Endothelial cell of umbilical vein (primary cell): ENCODE results near the gene RNF217. TPM values are rescaled to one million over a fixed set of nuclear protein-coding genes. Genes with fewer than 3 reads are reported as not detected.

Experiments used
- BruUV-seq: library from RNA; stranded (reverse); fragments of 400-500 nt; replicated peaks from 2 replicates; lab custom pipeline; 2021; lab: Mats Ljungman, UMichigan
- CTCF ChIA-PET: fragments of 300-600, 350-600 bp; sonication (Branson Sonifier 250); formaldehyde crosslinking; loops from one replicate; lab custom pipeline; 2021; ENCODE audit warnings: antibody characterized with exemption, inconsistent platforms; lab: Charles Lee
- POLR2A ChIA-PET: fragments of 300-600, 350-600 bp; sonication (Branson Sonifier 250); formaldehyde crosslinking; loops from one replicate; lab custom pipeline; 2021; ENCODE audit warnings: antibody characterized with exemption, inconsistent platforms; lab: Charles Lee
- DNase-seq: peaks from one replicate; pipeline ENCODE4 v3.0.0-alpha.2; 2011; ENCODE audit warnings: low read depth, low spot score
- FAIRE-seq: peaks from 2 replicates; lab custom pipeline; 2011; peaks lifted over from hg19 to GRCh38; lab: Jason Lieb, UNC
- H2AFZ ChIP-seq: 2 replicates; pipeline ENCODE4 v1.6.0; 2012; ENCODE audit warnings: low read depth, low read length, control low read depth, inconsistent platforms
- H3K27ac ChIP-seq: 2 replicates; pipeline ENCODE4 v1.5.1; 2011; ENCODE audit warnings: low read depth, mild to moderate bottlenecking, control low read depth, low read length, moderate library complexity; ENCODE audit not compliant: insufficient read depth
- H3K27me3 ChIP-seq, 2 experiments: 2 replicates each; pipeline versions ENCODE4 v1.6.0 to v1.6.1; 2011; ENCODE audit warnings: low read length in 2 of 2, mixed read lengths in 1 of 2; ENCODE audit not compliant: control insufficient read depth in 2 of 2, insufficient read depth in 2 of 2
- H3K36me3 ChIP-seq, 2 experiments: 2 replicates in 1 of 2; 3 replicates in 1 of 2; pipeline ENCODE4 v1.5.1; 2011; ENCODE audit warnings: low read length in 2 of 2, mild to moderate bottlenecking in 1 of 2, moderate library complexity in 1 of 2; ENCODE audit not compliant: control insufficient read depth in 2 of 2, insufficient read depth in 2 of 2; ENCODE audit errors: extremely low read depth in 1 of 2
- H3K4me1 ChIP-seq: 3 replicates; pipeline ENCODE4 v1.5.1; 2011; ENCODE audit warnings: mild to moderate bottlenecking, low read length; ENCODE audit not compliant: control insufficient read depth, insufficient read depth; ENCODE audit errors: extremely low read depth
- H3K4me2 ChIP-seq: 2 replicates; pipeline ENCODE4 v1.6.1; 2011; ENCODE audit warnings: low read length, control low read depth, mixed read lengths; ENCODE audit not compliant: insufficient read depth
- H3K4me3 ChIP-seq, 3 experiments: fragments of 200-600 bp in 1 of 3; sonication (generic), shearing (Covaris generic) in 1 of 3; replicated peaks in 1 of 3; 2 replicates each; pipeline ENCODE4 v1.5.1; 2011 to 2016; ENCODE audit warnings: control low read depth in 3 of 3, low read length in 3 of 3, mild to moderate bottlenecking in 2 of 3, inconsistent platforms in 1 of 3, low read depth in 1 of 3, moderate library complexity in 1 of 3; ENCODE audit not compliant: insufficient read depth in 1 of 3
- H3K79me2 ChIP-seq: 2 replicates; pipeline ENCODE4 v1.6.0; 2012; ENCODE audit warnings: low read length, inconsistent platforms; ENCODE audit not compliant: control insufficient read depth, insufficient read depth
- H3K9ac ChIP-seq: replicated peaks from 2 replicates; pipeline ENCODE3; 2011; ENCODE audit warnings: low read length, control low read depth; ENCODE audit not compliant: insufficient read depth; ENCODE audit errors: extremely low read depth
- H3K9me1 ChIP-seq: replicated peaks from 3 replicates; pipeline ENCODE4 v1.6.0; 2011; ENCODE audit warnings: mild to moderate bottlenecking, low read length; ENCODE audit not compliant: control insufficient read depth, insufficient read depth; ENCODE audit errors: extremely low read depth
- H3K9me3 ChIP-seq: replicated peaks from 2 replicates; pipeline ENCODE4 v1.5.1; 2012; ENCODE audit warnings: low read length, inconsistent platforms; ENCODE audit not compliant: control insufficient read depth, insufficient read depth
- H4K20me1 ChIP-seq: replicated peaks from 2 replicates; pipeline ENCODE3; 2011; ENCODE audit warnings: mild to moderate bottlenecking, low read length; ENCODE audit not compliant: control insufficient read depth, insufficient read depth; ENCODE audit errors: extremely low read depth
- CTCF ChIP-seq, 2 donors: IDR thresholded peaks; 1 replicate in 1 of 2; 2 replicates in 1 of 2; pipeline ENCODE4 v1.5.1; 2011; ENCODE audit warnings: low read length in 2 of 2, mild to moderate bottlenecking in 2 of 2, moderate library complexity in 2 of 2, control low read depth in 1 of 2, inconsistent platforms in 1 of 2, low read depth in 1 of 2; ENCODE audit not compliant: insufficient read depth in 1 of 2; ENCODE audit errors: extremely low read depth in 1 of 2
- EZH2 ChIP-seq: IDR thresholded peaks from 2 replicates; pipeline ENCODE4 v1.6.1; 2012; ENCODE audit warnings: borderline replicate concordance, low read depth, mild to moderate bottlenecking, moderate library complexity, low read length, inconsistent platforms; ENCODE audit not compliant: severe bottlenecking
- FOS ChIP-seq: IDR thresholded peaks from 2 replicates; pipeline ENCODE4 v1.6.1; 2011; ENCODE audit warnings: mild to moderate bottlenecking, low read length, moderate library complexity, borderline replicate concordance; ENCODE audit not compliant: insufficient read depth
- MAX ChIP-seq: IDR thresholded peaks from 2 replicates; pipeline ENCODE4 v1.6.1; 2011; ENCODE audit not compliant: insufficient read depth, insufficient read length
- MYC ChIP-seq: IDR thresholded peaks from one replicate; pipeline ENCODE4 v1.6.1; 2011; ENCODE audit warnings: mild to moderate bottlenecking, low read depth, low read length
- POLR2A ChIP-seq: IDR thresholded peaks from 2 replicates; pipeline ENCODE4 v1.6.1; 2012; ENCODE audit warnings: low read depth, mild to moderate bottlenecking, control low read depth, low read length
- dilution Hi-C: fragments of 300-500 bp; cut with MboI; formaldehyde crosslinking; loops from one replicate; pipeline ENCODE4 v1.15.0; 2019; ENCODE audit warnings: low sequenced_read_pairs; ENCODE audit not compliant: extremely low pct_ligation_motif_present
- intact Hi-C: fragments of 100-400 bp; cut with micrococcal nuclease; formaldehyde crosslinking; loops from one replicate; pipeline ENCODE4 v1.10.0; 2022
- polyA plus RNA-seq, 4 experiments: library from polyadenylated mRNA; depleted of rRNA in 3 of 4; stranded (reverse) in 3 of 4; unstranded in 1 of 4; fragments of >200 nt; gene quantifications; 2 replicates each; pipeline versions ENCODE4 v1.2.1 to v1.2.3, GENCODE V29; 2011 to 2012; ENCODE audit warnings: missing spikeins in 1 of 4
- total RNA-seq: library from RNA; stranded (reverse); gene quantifications from 2 replicates; pipeline ENCODE4 v1.2.3, GENCODE V29; 2021

RNF217 gene
- total and polyA plus RNA-seq, 2 donors (not counting 3 experiments of a cell fraction or from before 2014, with no cell fraction given): 8.8 to 32.5 TPM

DNA sequence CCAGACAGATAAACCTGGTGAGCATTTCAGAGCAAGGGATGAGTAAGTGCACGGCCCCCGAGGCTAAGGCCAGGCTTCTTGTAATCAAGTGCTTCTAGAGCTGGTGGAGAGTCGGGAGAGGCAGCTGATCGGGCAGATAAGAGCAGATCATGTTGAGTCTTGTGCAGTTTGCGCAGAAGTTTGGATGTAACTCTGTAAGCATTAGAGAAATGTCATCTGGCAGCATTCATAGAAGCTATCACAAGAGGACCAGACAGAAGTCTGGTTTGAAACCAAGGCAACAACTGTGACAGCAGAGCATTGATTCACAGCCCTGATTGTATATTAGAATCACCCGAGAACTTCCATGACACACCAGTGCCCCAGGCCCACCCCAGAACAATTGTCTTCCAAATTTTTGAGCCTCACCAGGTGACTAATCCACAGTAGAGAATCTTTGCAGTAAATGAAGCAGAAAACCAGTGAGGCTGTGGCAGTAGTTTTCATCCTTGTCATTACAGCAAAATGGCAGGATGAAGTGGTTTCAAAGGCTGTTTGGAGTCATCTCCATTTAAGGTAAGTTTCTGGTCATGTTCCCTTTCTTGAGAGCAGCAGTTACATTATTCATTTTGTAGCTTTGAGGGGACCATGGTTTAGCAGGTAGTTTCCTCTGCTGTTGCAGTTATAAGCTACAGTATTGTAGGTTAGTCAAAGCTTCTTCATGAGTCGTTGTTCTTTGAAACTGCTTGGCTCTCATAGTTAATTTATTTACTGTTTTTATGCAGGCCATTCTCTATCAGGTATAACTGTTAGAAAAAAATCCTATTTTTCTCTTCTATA lies 84.1 kb downstream of the RNF217 start:
- peaks cover 10% of the 10 kb centered on the region for H3K79me2 ChIP-seq

More for the DNA sequence above, 84.1 kb downstream of the RNF217 start:
- BruUV-seq: no TSS peak
- H3K9ac ChIP-seq: no peak overlapping the region
- H3K9me3 ChIP-seq: no peaks in the 10 kb centered on the region
- no peaks in the 10 kb centered on the region for H3K27me3 ChIP-seq
- no peak overlapping the region for H3K27ac ChIP-seq
- intact Hi-C loops (no loop called here), dilution Hi-C loops (no loop called here)
- no peaks in the 10 kb centered on the region for H3K9me1 ChIP-seq
- no peak for DNase-seq
- ChIA-PET POLR2A (no interaction called here), CTCF (interaction anchor here (0.7 kb wide), 1 partner anchor 19 kb away, joined by 3 read pairs; no protein-coding TSS in a partner anchor)
- peaks cover 0 to 2% of the 10 kb centered on the region in 2 experiments for H3K36me3 ChIP-seq
- TF ChIP-seq CTCF (IDR thresholded peaks at IDR 0.05; ENCODE audit: extremely low read depth in 1 of 2, insufficient read depth in 1 of 2, low read depth in 1 of 2, low read length in 2 of 2) (no peak), MAX (no peak), MYC (no peak), POLR2A (no peak), EZH2 (no peak), FOS (no peak)
- H2AFZ ChIP-seq: no peak overlapping the region
- FAIRE-seq: no peak
- H3K4me1 ChIP-seq: peaks cover 9% of the 10 kb centered on the region
- no peaks in the 10 kb centered on the region for H4K20me1 ChIP-seq
- H3K4me2 ChIP-seq: no peak overlapping the region
- no peak overlapping the region for H3K4me3 ChIP-seq
